ENCODE measurements around the gene FAT4. TPM values are rescaled to one million over a fixed set of nuclear protein-coding genes. Genes with fewer than 3 reads are reported as not detected.
A peak's percentile ranks its signal among the peaks of the same experiment; 100 is the strongest.

The FAT4 gene
- total RNA-seq, 1 experiment from 2014 or later, result 0.71 TPM

GRCh38 chr4:125315576-125316400 is 1.0 kb downstream of the FAT4 start:
- peak overlapping the region; percentile 80 to 95 for H3K4me3 ChIP-seq (replicated peaks in 1 of 2; ENCODE audit: low read depth in 1 of 2, low read length in 2 of 2)
- H3K79me2 ChIP-seq (ENCODE audit: insufficient read depth, low read length), result no peaks in the 10 kb centered on the region
- H3K9me3 ChIP-seq (ENCODE audit: control insufficient read depth in 1 of 2, insufficient read depth in 1 of 2, low read depth in 1 of 2, low read length in 2 of 2), result no peaks in the 10 kb centered on the region
- BruUV-seq (replicated peaks), result no TSS peak
- no peaks in the 10 kb centered on the region for H4K20me1 ChIP-seq (ENCODE audit: insufficient read depth)
- no peaks in the 10 kb centered on the region for H3K9me2 ChIP-seq (ENCODE audit: insufficient read depth)
- DNase-seq (ENCODE audit: low read depth, low spot score) (no peak), ATAC-seq (peak; percentile 44)
- no peaks in the 10 kb centered on the region for H3K27me3 ChIP-seq (ENCODE audit: insufficient read depth, low read length)
- H3K9ac ChIP-seq (ENCODE audit: low read length), result peak overlapping the region; percentile 62
- no peak for TF ChIP-seq EGR1 (IDR thresholded peaks at IDR 0.05; ENCODE audit: low read depth)
- TF ChIP-seq YY1 (IDR thresholded peaks at IDR 0.05; ENCODE audit: extremely low read depth, insufficient replicate concordance, low read depth, low read length), result no peak
- TF ChIP-seq EZH2 (IDR thresholded peaks at IDR 0.05), result no peak
- TF ChIP-seq ATF3 (IDR thresholded peaks at IDR 0.05), result no peak
- no peak for TF ChIP-seq ZFX (IDR thresholded peaks at IDR 0.05)
- no peak for TF ChIP-seq SIN3A (IDR thresholded peaks at IDR 0.05; ENCODE audit: low read depth)
- TF ChIP-seq MAX (IDR thresholded peaks at IDR 0.05), result no peak
- no peak for TF ChIP-seq ELF1 (IDR thresholded peaks at IDR 0.05; ENCODE audit: borderline replicate concordance, low read depth)
- TF ChIP-seq, protein P1, sequence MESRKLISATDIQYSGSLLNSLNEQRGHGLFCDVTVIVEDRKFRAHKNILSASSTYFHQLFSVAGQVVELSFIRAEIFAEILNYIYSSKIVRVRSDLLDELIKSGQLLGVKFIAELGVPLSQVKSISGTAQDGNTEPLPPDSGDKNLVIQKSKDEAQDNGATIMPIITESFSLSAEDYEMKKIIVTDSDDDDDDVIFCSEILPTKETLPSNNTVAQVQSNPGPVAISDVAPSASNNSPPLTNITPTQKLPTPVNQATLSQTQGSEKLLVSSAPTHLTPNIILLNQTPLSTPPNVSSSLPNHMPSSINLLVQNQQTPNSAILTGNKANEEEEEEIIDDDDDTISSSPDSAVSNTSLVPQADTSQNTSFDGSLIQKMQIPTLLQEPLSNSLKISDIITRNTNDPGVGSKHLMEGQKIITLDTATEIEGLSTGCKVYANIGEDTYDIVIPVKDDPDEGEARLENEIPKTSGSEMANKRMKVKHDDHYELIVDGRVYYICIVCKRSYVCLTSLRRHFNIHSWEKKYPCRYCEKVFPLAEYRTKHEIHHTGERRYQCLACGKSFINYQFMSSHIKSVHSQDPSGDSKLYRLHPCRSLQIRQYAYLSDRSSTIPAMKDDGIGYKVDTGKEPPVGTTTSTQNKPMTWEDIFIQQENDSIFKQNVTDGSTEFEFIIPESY (IDR thresholded peaks at IDR 0.05; ENCODE audit: extremely low read depth, insufficient replicate concordance, low read length), result no peak
- peak overlapping the region; percentile 51; the same call in 1 of the 2 replicates for H3K27ac ChIP-seq (ENCODE audit: low read depth, low read length)
- no peaks in the 10 kb centered on the region for H3K36me3 ChIP-seq (ENCODE audit: control insufficient read depth in 1 of 2, insufficient read depth in 2 of 2, low read length in 2 of 2)
- H2AFZ ChIP-seq (ENCODE audit: low read depth, low read length, poor library complexity, severe bottlenecking), result peak overlapping the region; percentile 97
- H3K4me2 ChIP-seq (ENCODE audit: low read length), result peak overlapping the region; percentile 98
- intact Hi-C loops (cut with micrococcal nuclease), result loop anchor here (2.0 kb wide), 1 partner anchor 427 kb away; no protein-coding TSS in a partner anchor
- ChIA-PET CTCF (interaction anchor here (1.1 to 2.8 kb wide), 3 partner anchors 435 to 1267 kb away, joined by 4 to 50 read pairs (median 10); no protein-coding TSS in a partner anchor), RAD21 (ENCODE audit: low non-redundant PET in 1 of 2, low total read pairs in 2 of 2, uncharacterized antibody in 2 of 2, unreplicated experiment in 2 of 2) (interaction anchor here (0.9 to 1.8 kb wide), 3 partner anchors 7 to 435 kb away, joined by 4 to 9 read pairs (median 7); no protein-coding TSS in a partner anchor), POLR2A (interaction anchor here (1.0 kb wide), 1 partner anchor 435 kb away, joined by 6 read pairs; no protein-coding TSS in a partner anchor)
- peaks cover 11 to 15% of the 10 kb centered on the region in 2 experiments; a peak in 3 of 4 replicates for H3K4me1 ChIP-seq (ENCODE audit: control insufficient read depth in 1 of 2, insufficient read depth in 2 of 2, low read length in 2 of 2)

Data from HCT116 (cell line).